Upper lobe of right lung (tissue), 1 donor: ENCODE measurements around the gene FCHSD2. TPM values are rescaled to one million over a fixed set of nuclear protein-coding genes. Genes with fewer than 3 reads are reported as not detected.

Experiments used
- ATAC-seq: fragments of 200-7000 bp; cut with Tn5 transposase; one replicate; pipeline ENCODE4 v1.9.1; 2020; ENCODE audit warnings: mild to moderate bottlenecking, moderate library complexity
- DNase-seq: peaks from one replicate; pipeline ENCODE4 v3.0.0-alpha.2; 2020
- H3K27ac ChIP-seq: fragments of 200-600 bp; one replicate; pipeline ENCODE4 v1.8.0; 2022
- H3K27me3 ChIP-seq: fragments of 200-600 bp; one replicate; pipeline ENCODE4 v1.8.0; 2022; ENCODE audit warnings: mild to moderate bottlenecking
- H3K36me3 ChIP-seq: fragments of 200-600 bp; one replicate; pipeline ENCODE4 v1.8.0; 2022
- H3K4me1 ChIP-seq: fragments of 200-600 bp; one replicate; pipeline ENCODE4 v1.8.0; 2022
- H3K4me3 ChIP-seq: fragments of 200-600 bp; one replicate; pipeline ENCODE4 v1.8.0; 2022; ENCODE audit warnings: mild to moderate bottlenecking
- H3K9me3 ChIP-seq: fragments of 200-600 bp; one replicate; pipeline ENCODE4 v1.8.0; 2022
- CTCF ChIP-seq: fragments of 200-600 bp; IDR thresholded peaks from one replicate; pipeline ENCODE4 v1.8.0; 2022; ENCODE audit warnings: antibody characterized with exemption
- intact Hi-C: fragments of 100-400 bp; cut with DNase I; formaldehyde crosslinking; loops from one replicate; pipeline ENCODE4 v1.11.0; 2022
- total RNA-seq: library from RNA; stranded (reverse); fragmentation: NEBNext Ultra II Directional; extraction: Animal tissue kit (Norgen Biotek cat#: 25700); gene quantifications from one replicate; pipeline ENCODE4 v1.2.1, GENCODE V29; 2021
- donor health status: DM: no; HTN: yes; CAD: no; lungs with severe emphysema.

The FCHSD2 gene
- total RNA-seq, 1 donor from 2014 or later, result 71.2 TPM

GRCh38 chr11:72824811-72825505 is 317.2 kb downstream of the FCHSD2 start:
- Histone ChIP-seq H3K9me3 (no peaks in the 10 kb centered on the region), H3K36me3 (peaks cover 31% of the 10 kb centered on the region), H3K4me1 (peaks cover 20% of the 10 kb centered on the region), H3K27ac (no peak overlapping the region), H3K4me3 (no peak overlapping the region), H3K27me3 (no peaks in the 10 kb centered on the region)
- no peak for ATAC-seq
- DNase-seq, result no peak
- intact Hi-C loops, result no loop called here
- TF ChIP-seq CTCF, result no peak

GRCh38 chr11:72824020-72824419 is 318.1 kb downstream of the FCHSD2 start:
- no peak for TF ChIP-seq CTCF
- Histone ChIP-seq H3K9me3 (no peaks in the 10 kb centered on the region), H3K27me3 (no peaks in the 10 kb centered on the region), H3K4me3 (no peak overlapping the region), H3K4me1 (peaks cover 20% of the 10 kb centered on the region), H3K36me3 (peaks cover 34% of the 10 kb centered on the region), H3K27ac (no peak overlapping the region)
- ATAC-seq (no peak), DNase-seq (peak; percentile 61)
- intact Hi-C loops, result no loop called here

- DNase-seq (peak; percentile 63), ATAC-seq (no peak)
- peaks cover 35% of the 10 kb centered on the region for H3K36me3 ChIP-seq
- H3K27me3 ChIP-seq, result no peaks in the 10 kb centered on the region
- peaks cover 16% of the 10 kb centered on the region for H3K4me1 ChIP-seq
- no peak overlapping the region for H3K4me3 ChIP-seq
- intact Hi-C loops, result no loop called here
- no peak for TF ChIP-seq CTCF
- no peak overlapping the region for H3K27ac ChIP-seq
- no peaks in the 10 kb centered on the region for H3K9me3 ChIP-seq
Measured at GRCh38 chr11:72823105-72823804, 318.9 kb downstream of the FCHSD2 start.

GRCh38 chr11:72821920-72822799 is 320.0 kb downstream of the FCHSD2 start:
- H3K4me1 ChIP-seq, result peaks cover 12% of the 10 kb centered on the region
- ATAC-seq (peak; percentile 88), DNase-seq (peak; percentile 93)
- peak overlapping the region; percentile 65 for H3K27ac ChIP-seq
- H3K36me3 ChIP-seq, result peaks cover 46% of the 10 kb centered on the region
- H3K27me3 ChIP-seq, result no peaks in the 10 kb centered on the region
- H3K9me3 ChIP-seq, result no peaks in the 10 kb centered on the region
- H3K4me3 ChIP-seq, result peak overlapping the region; percentile 58
- intact Hi-C loops, result no loop called here
- TF ChIP-seq CTCF, result peak; percentile 25

- Histone ChIP-seq H3K27me3 (no peaks in the 10 kb centered on the region), H3K9me3 (no peaks in the 10 kb centered on the region), H3K36me3 (peaks cover 48% of the 10 kb centered on the region), H3K4me3 (peak overlapping the region; percentile 58), H3K4me1 (peaks cover 15% of the 10 kb centered on the region), H3K27ac (peak overlapping the region; percentile 65)
- TF ChIP-seq CTCF, result no peak
- peak; percentile 72 for DNase-seq
- peak; percentile 10 for ATAC-seq
- intact Hi-C loops, result no loop called here
Measured at GRCh38 chr11:72821221-72821919, 320.7 kb downstream of the FCHSD2 start.
